Esophagus squamous epithelium (tissue), 5 donors: Measurements from ENCODE around the gene LBP. TPM values are rescaled to one million over a fixed set of nuclear protein-coding genes. Genes with fewer than 3 reads are reported as not detected.
"Not testable (repeated sequence)": the region's sequence is repeated elsewhere in the genome, so short reads cannot be mapped to it uniquely, and the experiment has no call there.

ENCODE experiments used
- DNase-seq: peaks from one replicate; lab custom pipeline; 2025; lab: John Stamatoyannopoulos, UW
- H3K27ac ChIP-seq, 4 donors: fragments of 200-600 bp; sonication (generic); one replicate each; pipeline ENCODE4 v1.5.1; 2016 to 2019; ENCODE audit warnings: mild to moderate bottlenecking in 1 of 4
- H3K27me3 ChIP-seq, 4 donors: fragments of 200-600 bp; sonication (generic); 1 replicate in 3 of 4; 2 replicates in 1 of 4; pipeline versions ENCODE4 v1.5.1 to v1.6.0; 2017 to 2021; ENCODE audit warnings: antibody characterized with exemption in 1 of 4
- H3K36me3 ChIP-seq, 3 donors: fragments of 200-600 bp; sonication (generic); one replicate each; pipeline ENCODE4 v1.5.1; 2016 to 2019
- H3K4me1 ChIP-seq, 3 donors: fragments of 200-600 bp; sonication (generic); one replicate each; pipeline ENCODE4 v1.5.1; 2017 to 2019
- H3K4me3 ChIP-seq, 4 donors: fragments of 200-600 bp; sonication (generic); 1 replicate in 3 of 4; 2 replicates in 1 of 4; pipeline ENCODE4 v1.5.1; 2016 to 2019; ENCODE audit warnings: mild to moderate bottlenecking in 2 of 4, moderate library complexity in 1 of 4
- H3K9me3 ChIP-seq, 3 donors: fragments of 200-600 bp; sonication (generic); one replicate each; pipeline ENCODE4 v1.5.1; 2016 to 2019
- CTCF ChIP-seq, 6 experiments: fragments of 450-650 bp in 4 of 6; fragments of 200-600 bp in 2 of 6; sonication (generic) in 2 of 6; IDR thresholded peaks; one replicate each; pipeline ENCODE4 v1.5.1; 2016 to 2019; ENCODE audit warnings: antibody characterized with exemption in 6 of 6, mild to moderate bottlenecking in 4 of 6, moderate library complexity in 4 of 6
- POLR2A ChIP-seq, 4 donors: fragments of 450-650 bp; IDR thresholded peaks; one replicate each; pipeline ENCODE4 v1.6.1; 2017; ENCODE audit warnings: antibody characterized with exemption in 4 of 4, mild to moderate bottlenecking in 4 of 4, moderate library complexity in 3 of 4
- WGBS, 2 donors: methylation state at CpG; one replicate each; pipeline ENCODE4 v1.1.5; 2018; 5-methylcytosine and 5-hydroxymethylcytosine counted together
- intact Hi-C: fragments of 100-400 bp; cut with DNase I; formaldehyde crosslinking; loops from one replicate; pipeline ENCODE4 v1.15.0; 2022
- total RNA-seq, 4 donors: library from RNA; depleted of rRNA; stranded (reverse); fragments of >200 nt; gene quantifications; one replicate each; pipeline ENCODE4 v1.1.0, GENCODE V29; 2016
- donor health status: DM: yes; HTN: yes; CAD: no.

The LBP gene
- total RNA-seq, 4 donors from 2014 or later: 0.18 TPM; not detected in 3

- intact Hi-C loops: no loop called here
- no peak overlapping the region for H3K27ac ChIP-seq
- no peak for DNase-seq
- H3K4me3 ChIP-seq: no peak overlapping the region
- WGBS, 2 donors: 69 to 76% methylated on average over 7 to 11 of the region's 11 CpGs
- H3K4me1 ChIP-seq: no peaks in the 10 kb centered on the region
- no peaks in the 10 kb centered on the region for H3K36me3 ChIP-seq
- no peaks in the 10 kb centered on the region for H3K9me3 ChIP-seq
- peaks cover 0 to 6% (median 0%) of the 10 kb centered on the region in 4 donors for H3K27me3 ChIP-seq
- TF ChIP-seq POLR2A (IDR thresholded peaks at IDR 0.05) (no peak), CTCF (IDR thresholded peaks at IDR 0.05) (no peak)
Observed at GRCh38 chr20:38377039-38377685, 30.9 kb downstream of the LBP start.

- H3K36me3 ChIP-seq, H3K27ac ChIP-seq, DNase-seq, H3K9me3 ChIP-seq, H3K4me1 ChIP-seq, intact Hi-C loops, H3K4me3 ChIP-seq, H3K27me3 ChIP-seq: not testable (repeated sequence)
- 69 to 85% methylated on average over 3 to 4 of the region's 5 CpGs for WGBS, 2 donors
Observed at GRCh38 chr20:38377838-38378237, 31.6 kb downstream of the LBP start.

- H3K9me3 ChIP-seq: no peaks in the 10 kb centered on the region
- no peak overlapping the region for H3K27ac ChIP-seq
- no peaks in the 10 kb centered on the region for H3K36me3 ChIP-seq
- intact Hi-C loops: no loop called here
- TF ChIP-seq POLR2A (IDR thresholded peaks at IDR 0.05): no peak
- no peak for TF ChIP-seq CTCF (IDR thresholded peaks at IDR 0.05)
- H3K4me1 ChIP-seq: no peaks in the 10 kb centered on the region
- peaks cover 0 to 12% (median 0%) of the 10 kb centered on the region in 4 donors for H3K27me3 ChIP-seq
- no peak for DNase-seq
- WGBS, 2 donors: 72% methylated on average over 4 of the region's 4 CpGs
- no peak overlapping the region for H3K4me3 ChIP-seq
Observed at GRCh38 chr20:38383147-38383546, 36.9 kb downstream of the LBP start.

- no peak overlapping the region for H3K27ac ChIP-seq
- 74 to 78% methylated on average over 8 of the region's 8 CpGs for WGBS, 2 donors
- no peak for TF ChIP-seq POLR2A (IDR thresholded peaks at IDR 0.05)
- no peak for TF ChIP-seq CTCF (IDR thresholded peaks at IDR 0.05)
Observed at GRCh38 chr20:38386004-38386403, 39.7 kb downstream of the LBP start.

GRCh38 chr20:38386851-38387250 lies 40.6 kb downstream of the LBP start:
- no peaks in the 10 kb centered on the region for H3K4me1 ChIP-seq
- 46 to 50% methylated on average over 2 of the region's 2 CpGs for WGBS, 2 donors
- H3K9me3 ChIP-seq: no peaks in the 10 kb centered on the region
- TF ChIP-seq CTCF (IDR thresholded peaks at IDR 0.05): no peak
- no peak for TF ChIP-seq POLR2A (IDR thresholded peaks at IDR 0.05)
- no peak overlapping the region for H3K27ac ChIP-seq
- no peaks in the 10 kb centered on the region for H3K36me3 ChIP-seq
- peaks cover 0 to 14% (median 0%) of the 10 kb centered on the region in 4 donors for H3K27me3 ChIP-seq
- DNase-seq: no peak
- H3K4me3 ChIP-seq: no peak overlapping the region
- intact Hi-C loops: no loop called here

More at GRCh38 chr20:38386004-38386403, 39.7 kb downstream of the LBP start:
- no peaks in the 10 kb centered on the region for H3K36me3 ChIP-seq
- H3K4me1 ChIP-seq: no peaks in the 10 kb centered on the region
- H3K9me3 ChIP-seq: no peaks in the 10 kb centered on the region
- H3K27me3 ChIP-seq: peaks cover 0 to 19% (median 0%) of the 10 kb centered on the region in 4 donors
- intact Hi-C loops: no loop called here
- H3K4me3 ChIP-seq: no peak overlapping the region
- DNase-seq: no peak
